ENCODE results near the gene PROC.

DNA sequence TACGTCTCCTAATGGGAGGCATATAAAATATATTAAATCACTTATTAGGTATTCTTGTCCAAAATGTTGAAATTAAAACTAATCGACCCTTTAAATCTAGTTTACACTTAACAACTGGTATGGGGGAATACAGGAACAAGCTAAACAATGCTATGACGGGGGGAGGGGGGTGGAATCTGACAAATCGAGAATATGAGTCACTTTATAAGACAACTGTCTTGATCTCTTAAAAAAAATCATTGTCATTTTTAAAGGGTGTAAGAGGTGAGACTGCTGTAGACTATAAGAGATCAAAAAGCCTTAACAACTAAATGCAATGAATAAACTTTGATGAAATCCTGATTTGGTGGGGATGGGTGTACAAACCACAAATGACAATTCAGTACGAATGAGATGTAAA, 36.5 kb upstream of the PROC start:
- TF ChIP-seq, protein P1, sequence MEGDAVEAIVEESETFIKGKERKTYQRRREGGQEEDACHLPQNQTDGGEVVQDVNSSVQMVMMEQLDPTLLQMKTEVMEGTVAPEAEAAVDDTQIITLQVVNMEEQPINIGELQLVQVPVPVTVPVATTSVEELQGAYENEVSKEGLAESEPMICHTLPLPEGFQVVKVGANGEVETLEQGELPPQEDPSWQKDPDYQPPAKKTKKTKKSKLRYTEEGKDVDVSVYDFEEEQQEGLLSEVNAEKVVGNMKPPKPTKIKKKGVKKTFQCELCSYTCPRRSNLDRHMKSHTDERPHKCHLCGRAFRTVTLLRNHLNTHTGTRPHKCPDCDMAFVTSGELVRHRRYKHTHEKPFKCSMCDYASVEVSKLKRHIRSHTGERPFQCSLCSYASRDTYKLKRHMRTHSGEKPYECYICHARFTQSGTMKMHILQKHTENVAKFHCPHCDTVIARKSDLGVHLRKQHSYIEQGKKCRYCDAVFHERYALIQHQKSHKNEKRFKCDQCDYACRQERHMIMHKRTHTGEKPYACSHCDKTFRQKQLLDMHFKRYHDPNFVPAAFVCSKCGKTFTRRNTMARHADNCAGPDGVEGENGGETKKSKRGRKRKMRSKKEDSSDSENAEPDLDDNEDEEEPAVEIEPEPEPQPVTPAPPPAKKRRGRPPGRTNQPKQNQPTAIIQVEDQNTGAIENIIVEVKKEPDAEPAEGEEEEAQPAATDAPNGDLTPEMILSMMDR (IDR thresholded peaks at IDR 0.05; ENCODE audit: control extremely low read depth in 1 of 3, insufficient read depth in 1 of 3, low read depth in 1 of 3, low read length in 3 of 3): no peak
- TF ChIP-seq RAD21 (IDR thresholded peaks at IDR 0.05 in 1 of 2, conservative IDR thresholded peaks at IDR 0.05 in 1 of 2; ENCODE audit: low read depth in 2 of 2, low read length in 2 of 2): no peak
- TF ChIP-seq RNF2 (IDR thresholded peaks at IDR 0.05; ENCODE audit: borderline replicate concordance, low read depth, low read length, missing control alignments, poor library complexity, severe bottlenecking): no peak
- TF ChIP-seq, protein P2, sequence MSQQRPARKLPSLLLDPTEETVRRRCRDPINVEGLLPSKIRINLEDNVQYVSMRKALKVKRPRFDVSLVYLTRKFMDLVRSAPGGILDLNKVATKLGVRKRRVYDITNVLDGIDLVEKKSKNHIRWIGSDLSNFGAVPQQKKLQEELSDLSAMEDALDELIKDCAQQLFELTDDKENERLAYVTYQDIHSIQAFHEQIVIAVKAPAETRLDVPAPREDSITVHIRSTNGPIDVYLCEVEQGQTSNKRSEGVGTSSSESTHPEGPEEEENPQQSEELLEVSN (IDR thresholded peaks at IDR 0.05): no peak
- no peak for TF ChIP-seq CHD2 (IDR thresholded peaks at IDR 0.05; ENCODE audit: low read length)
- no peak for TF ChIP-seq POLR2AphosphoS5 (IDR thresholded peaks at IDR 0.05; ENCODE audit: low read depth, low read length)
- TF ChIP-seq SIN3A (conservative IDR thresholded peaks at IDR 0.05 in 1 of 2, IDR thresholded peaks at IDR 0.05 in 1 of 2; ENCODE audit: low read depth in 1 of 2, low read length in 2 of 2): no peak
- TF ChIP-seq JUN (IDR thresholded peaks at IDR 0.05; ENCODE audit: low read depth, low read length): no peak
- TF ChIP-seq EGR1 (IDR thresholded peaks at IDR 0.05; ENCODE audit: borderline replicate concordance, low read depth, low read length): no peak
- no peak for TF ChIP-seq EZH2 (IDR thresholded peaks at IDR 0.05; ENCODE audit: low read depth, low read length, severe bottlenecking)
- TF ChIP-seq CEBPB (IDR thresholded peaks at IDR 0.05; ENCODE audit: low read depth, low read length): no peak
- TF ChIP-seq KDM1A (IDR thresholded peaks at IDR 0.05; ENCODE audit: borderline replicate concordance, low read length): no peak
